Left ventricle myocardium inferior (tissue), 1 donor: Measurements from ENCODE around the gene DRC7. TPM values are rescaled to one million over a fixed set of nuclear protein-coding genes. Genes with fewer than 3 reads are reported as not detected.
"Not testable (repeated sequence)": the region's sequence is repeated elsewhere in the genome, so short reads cannot be mapped to it uniquely, and the experiment has no call there.

ENCODE experiments used
- DNase-seq: peaks from one replicate; pipeline ENCODE4 v3.0.0-alpha.2; 2020
- H3K27ac ChIP-seq: fragments of 200-600 bp; replicated peaks from 2 replicates; pipeline ENCODE4 v1.8.0; 2021
- H3K27me3 ChIP-seq: fragments of 200-600 bp; 2 replicates; pipeline ENCODE4 v1.8.0; 2021; ENCODE audit warnings: low read depth
- H3K36me3 ChIP-seq: fragments of 200-600 bp; 2 replicates; pipeline ENCODE4 v1.8.0; 2021
- H3K4me1 ChIP-seq: fragments of 200-600 bp; 2 replicates; pipeline ENCODE4 v1.8.0; 2021
- H3K4me3 ChIP-seq: fragments of 200-600 bp; 2 replicates; pipeline ENCODE4 v1.8.0; 2021; ENCODE audit warnings: mild to moderate bottlenecking, moderate library complexity
- H3K9me3 ChIP-seq: fragments of 200-600 bp; replicated peaks from 2 replicates; pipeline ENCODE4 v1.8.0; 2021
- intact Hi-C: fragments of 100-400 bp; cut with micrococcal nuclease; formaldehyde crosslinking; loops from one replicate; pipeline ENCODE4 v1.11.0; 2022
- total RNA-seq: library from RNA; stranded (reverse); fragmentation: NEBNext Ultra II Directional; extraction: Animal tissue kit (Norgen Biotek cat#: 25700); gene quantifications from one replicate; pipeline ENCODE4 v1.2.1, GENCODE V29; 2021
- TF ChIP-seq, protein P1 (sequence below): fragments of 200-600 bp; IDR thresholded peaks from 2 replicates; pipeline ENCODE4 v1.8.0; 2021; ENCODE audit warnings: antibody characterized with exemption, mild to moderate bottlenecking, borderline replicate concordance
- donor health status: DM: no; HTN: yes; CAD: no; lungs with severe emphysema.

Gene DRC7
- total RNA-seq, 1 donor from 2014 or later, result not detected

DNA sequence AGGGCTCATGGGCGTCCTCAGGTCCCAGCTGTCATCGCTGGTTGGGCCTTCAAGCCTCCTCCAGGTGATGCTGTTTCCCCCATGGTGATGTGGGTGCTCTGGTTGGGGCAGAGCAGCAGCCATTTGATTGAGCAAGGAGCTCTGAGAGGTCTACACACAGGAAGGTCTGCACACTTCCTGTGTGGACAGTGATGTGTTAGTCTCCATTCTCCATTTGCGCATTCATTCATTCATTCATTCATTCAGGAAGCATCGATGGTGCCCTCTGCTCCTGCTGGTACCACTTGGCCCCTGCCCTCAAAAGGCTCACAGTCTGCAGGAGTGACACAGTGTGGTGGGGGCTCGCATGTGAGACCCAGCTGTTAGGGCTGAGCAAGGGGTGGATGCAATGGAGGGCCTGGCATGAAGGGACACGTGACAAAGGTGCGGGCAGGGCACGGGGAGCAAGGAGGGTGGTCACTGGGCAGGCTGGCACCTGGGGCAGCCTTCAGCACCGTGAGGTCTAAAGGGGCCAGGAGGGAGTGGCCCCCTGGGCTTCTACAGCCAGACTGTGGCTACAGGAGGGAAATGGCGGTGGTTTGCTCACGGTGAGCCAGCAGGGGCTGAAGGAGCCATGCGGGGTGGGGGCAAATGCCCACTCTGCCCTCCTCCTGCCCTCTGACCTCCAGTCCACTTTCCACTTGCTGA is 25.0 kb upstream of the DRC7 start:
- Histone ChIP-seq H3K27me3 (peaks cover 22% of the 10 kb centered on the region), H3K27ac (no peak overlapping the region)
- intact Hi-C loops, result no loop called here

DNA sequence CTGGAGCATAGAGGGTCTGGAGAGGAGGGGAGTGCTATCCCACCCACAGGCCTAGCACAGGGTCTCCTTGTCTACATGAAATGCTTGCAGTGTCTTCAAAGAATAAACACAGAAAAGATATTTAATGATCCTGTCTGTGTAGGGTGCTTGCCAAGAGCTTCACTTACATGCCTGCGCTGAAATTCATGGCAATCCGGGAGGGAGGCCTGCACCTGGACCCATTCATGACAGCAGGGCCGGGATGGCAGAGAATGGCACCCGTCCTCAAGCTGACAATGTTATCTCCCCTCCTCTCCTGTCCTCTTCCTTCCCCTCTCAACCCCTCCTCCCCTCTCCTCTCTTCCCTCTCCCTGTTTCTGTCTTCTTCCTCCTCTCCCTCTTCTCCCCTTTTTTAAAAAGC is 24.4 kb upstream of the DRC7 start:
- DNase-seq, result no peak
- H3K27me3 ChIP-seq, result peaks cover 22% of the 10 kb centered on the region
- H3K36me3 ChIP-seq, result no peaks in the 10 kb centered on the region
- no peak overlapping the region for H3K27ac ChIP-seq
- H3K4me1 ChIP-seq, result no peaks in the 10 kb centered on the region
- no peak overlapping the region for H3K4me3 ChIP-seq
- intact Hi-C loops, result no loop called here
- H3K9me3 ChIP-seq, result no peaks in the 10 kb centered on the region
- TF ChIP-seq, protein P1, sequence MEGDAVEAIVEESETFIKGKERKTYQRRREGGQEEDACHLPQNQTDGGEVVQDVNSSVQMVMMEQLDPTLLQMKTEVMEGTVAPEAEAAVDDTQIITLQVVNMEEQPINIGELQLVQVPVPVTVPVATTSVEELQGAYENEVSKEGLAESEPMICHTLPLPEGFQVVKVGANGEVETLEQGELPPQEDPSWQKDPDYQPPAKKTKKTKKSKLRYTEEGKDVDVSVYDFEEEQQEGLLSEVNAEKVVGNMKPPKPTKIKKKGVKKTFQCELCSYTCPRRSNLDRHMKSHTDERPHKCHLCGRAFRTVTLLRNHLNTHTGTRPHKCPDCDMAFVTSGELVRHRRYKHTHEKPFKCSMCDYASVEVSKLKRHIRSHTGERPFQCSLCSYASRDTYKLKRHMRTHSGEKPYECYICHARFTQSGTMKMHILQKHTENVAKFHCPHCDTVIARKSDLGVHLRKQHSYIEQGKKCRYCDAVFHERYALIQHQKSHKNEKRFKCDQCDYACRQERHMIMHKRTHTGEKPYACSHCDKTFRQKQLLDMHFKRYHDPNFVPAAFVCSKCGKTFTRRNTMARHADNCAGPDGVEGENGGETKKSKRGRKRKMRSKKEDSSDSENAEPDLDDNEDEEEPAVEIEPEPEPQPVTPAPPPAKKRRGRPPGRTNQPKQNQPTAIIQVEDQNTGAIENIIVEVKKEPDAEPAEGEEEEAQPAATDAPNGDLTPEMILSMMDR, result no peak

More for the DNA sequence above, 25.0 kb upstream of the DRC7 start:
- no peaks in the 10 kb centered on the region for H3K9me3 ChIP-seq
- DNase-seq, result no peak
- no peaks in the 10 kb centered on the region for H3K36me3 ChIP-seq
- TF ChIP-seq, protein P1, result no peak
- H3K4me1 ChIP-seq, result no peaks in the 10 kb centered on the region
- no peak overlapping the region for H3K4me3 ChIP-seq

DNA sequence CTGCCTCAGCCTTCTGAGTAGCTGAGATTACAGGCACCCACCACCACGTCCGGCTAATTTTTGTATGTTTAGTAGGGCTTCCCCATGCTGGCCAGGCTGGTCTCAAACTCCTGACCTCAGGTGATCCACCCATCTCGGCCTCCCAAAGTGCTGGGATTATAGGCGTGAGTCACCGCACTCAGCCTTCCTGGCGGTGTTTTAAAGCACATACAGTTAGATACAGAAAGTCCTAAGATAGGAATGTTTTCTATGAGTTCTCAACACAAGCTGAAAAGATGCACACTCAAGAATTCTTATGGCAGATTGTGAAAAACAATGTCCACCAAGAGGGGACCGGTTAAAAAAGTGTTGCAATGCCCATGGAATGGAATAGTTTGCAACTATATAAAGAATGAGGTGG is 23.2 kb upstream of the DRC7 start:
- DNase-seq, intact Hi-C loops: not testable (repeated sequence)
- peaks cover 22% of the 10 kb centered on the region for H3K27me3 ChIP-seq

DNA sequence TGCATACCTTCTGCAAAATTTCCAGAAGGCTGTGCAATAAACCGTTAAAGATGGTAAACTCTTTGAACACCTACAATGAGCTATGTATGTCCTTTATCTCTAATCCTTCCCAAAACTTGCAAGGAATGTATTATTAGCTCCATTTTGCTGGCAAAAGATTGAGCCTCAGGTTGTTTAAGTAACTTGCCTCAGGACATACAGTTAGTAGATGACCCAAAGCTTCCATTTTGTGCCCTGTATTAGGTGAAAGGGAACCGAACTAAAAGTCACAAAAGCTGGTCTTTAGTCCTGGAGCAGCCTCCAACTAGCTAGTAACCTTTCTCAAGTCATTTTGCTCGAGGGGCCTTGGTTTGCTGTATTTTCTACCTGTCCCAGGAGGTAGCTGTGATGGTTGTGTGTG is 22.2 kb upstream of the DRC7 start:
- TF ChIP-seq, protein P1, result no peak
- Histone ChIP-seq H3K4me1 (peaks cover 9% of the 10 kb centered on the region), H3K36me3 (no peaks in the 10 kb centered on the region), H3K27ac (no peak overlapping the region), H3K9me3 (no peaks in the 10 kb centered on the region), H3K27me3 (peaks cover 22% of the 10 kb centered on the region), H3K4me3 (no peak overlapping the region)
- no peak for DNase-seq
- intact Hi-C loops, result no loop called here

More for the DNA sequence above, 23.2 kb upstream of the DRC7 start:
- H3K4me1 ChIP-seq, H3K9me3 ChIP-seq, H3K4me3 ChIP-seq, H3K36me3 ChIP-seq, H3K27ac ChIP-seq: not testable (repeated sequence)

DNA sequence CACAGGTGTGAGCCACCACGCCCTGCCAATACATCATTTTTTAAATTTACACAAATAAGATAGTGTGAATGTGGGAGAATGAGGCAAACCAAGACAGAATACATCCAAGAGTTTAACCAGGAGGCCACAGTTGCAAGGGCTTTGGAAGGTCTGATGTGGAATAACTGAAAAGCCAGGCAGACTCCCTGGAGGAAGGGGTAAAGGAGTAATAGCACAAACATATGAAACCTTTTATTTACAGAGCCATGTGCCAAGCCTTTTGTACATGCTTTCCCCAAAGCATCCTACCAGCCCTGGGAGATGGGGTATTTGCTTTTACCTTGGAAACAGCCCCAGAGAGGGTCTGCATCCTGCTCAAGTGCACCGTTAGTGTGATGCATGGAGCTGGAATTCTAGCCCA is 21.8 kb upstream of the DRC7 start:
- Histone ChIP-seq H3K4me3 (no peak overlapping the region), H3K4me1 (peaks cover 13% of the 10 kb centered on the region), H3K36me3 (no peaks in the 10 kb centered on the region), H3K9me3 (no peaks in the 10 kb centered on the region), H3K27me3 (peaks cover 22% of the 10 kb centered on the region), H3K27ac (no peak overlapping the region)
- intact Hi-C loops, result no loop called here
- no peak for DNase-seq
- TF ChIP-seq, protein P1, result no peak

DNA sequence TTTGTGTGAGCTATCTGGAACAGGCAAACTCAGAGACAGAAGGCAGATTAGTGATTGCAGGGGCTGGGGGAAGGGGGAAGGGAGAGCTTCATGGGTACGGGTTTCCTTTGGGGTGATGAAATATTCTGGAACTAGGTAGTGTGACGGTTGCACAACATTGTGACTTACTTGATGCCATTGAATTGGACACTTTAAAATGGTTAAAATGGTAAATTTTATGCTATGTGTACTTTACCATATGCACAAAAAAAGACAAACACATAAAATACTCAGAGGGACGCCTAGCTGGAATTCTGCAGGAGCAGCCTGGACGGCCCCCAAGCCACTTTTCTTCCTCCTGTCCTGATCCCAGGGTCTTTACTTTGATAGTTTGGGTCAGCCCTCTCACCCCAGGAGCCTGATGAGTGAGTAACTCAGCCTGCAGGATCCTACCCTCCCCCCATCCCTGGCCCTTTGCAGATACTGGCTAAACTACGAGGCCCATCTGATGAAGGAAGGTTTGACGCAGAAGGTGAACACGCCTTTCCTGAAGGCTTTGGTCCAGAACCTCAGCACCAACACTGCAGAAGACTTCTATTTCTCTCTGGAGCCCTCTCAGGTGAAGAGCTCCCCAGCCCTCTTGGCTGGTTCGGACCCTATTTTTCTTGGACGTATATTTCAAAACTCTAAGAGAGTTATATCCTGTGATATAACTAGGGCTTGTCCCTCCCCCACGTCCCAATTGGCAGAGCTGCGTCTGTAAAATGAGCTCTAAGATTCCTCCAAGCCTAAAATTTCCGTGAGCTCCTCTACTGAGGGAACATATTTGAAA is 18.7 kb upstream of the DRC7 start:
- Histone ChIP-seq H3K4me3 (no peak overlapping the region), H3K27ac (no peak overlapping the region), H3K9me3 (no peaks in the 10 kb centered on the region), H3K27me3 (peaks cover 9% of the 10 kb centered on the region), H3K36me3 (no peaks in the 10 kb centered on the region), H3K4me1 (peaks cover 17% of the 10 kb centered on the region)
- TF ChIP-seq, protein P1, result no peak
- intact Hi-C loops, result no loop called here
- no peak for DNase-seq
